H1 (cell line): ENCODE results near the gene CD69. TPM values are rescaled to one million over a fixed set of nuclear protein-coding genes. Genes with fewer than 3 reads are reported as not detected.

ENCODE experiments used
- CTCF ChIA-PET: fragments of 300-600 bp; sonication (Branson Sonifier 250); formaldehyde crosslinking; loops from one replicate; lab custom pipeline; 2021; ENCODE audit not compliant: partially characterized antibody; lab: Charles Lee
- POLR2A ChIA-PET: fragments of 300-600 bp; sonication (Branson Sonifier 250); formaldehyde crosslinking; loops from one replicate; lab custom pipeline; 2021; ENCODE audit warnings: inconsistent platforms; ENCODE audit not compliant: partially characterized antibody; lab: Charles Lee
- DNase-seq, 2 experiments: peaks; one replicate each; pipeline versions ENCODE4 v3.0.0 to v3.0.0-alpha.2; 2010 to 2022; ENCODE audit warnings: low spot score in 2 of 2, low read depth in 1 of 2, mixed read lengths in 1 of 2
- FAIRE-seq: peaks from 2 replicates; lab custom pipeline; 2011; peaks lifted over from hg19 to GRCh38; lab: Jason Lieb, UNC
- H2AFZ ChIP-seq: 2 replicates; pipeline ENCODE4 v1.8.1; 2012; ENCODE audit warnings: low read length, inconsistent platforms
- H2AK5ac ChIP-seq: 2 replicates; pipeline ENCODE4 v1.6.1; 2013; ENCODE audit warnings: low read depth, low read length
- H2BK120ac ChIP-seq: replicated peaks from 2 replicates; pipeline ENCODE3; 2013; ENCODE audit warnings: low read depth, low read length, inconsistent platforms
- H2BK12ac ChIP-seq: 2 replicates; pipeline ENCODE4 v1.6.1; 2013; ENCODE audit warnings: low read depth, low read length
- H2BK15ac ChIP-seq: 2 replicates; pipeline ENCODE4 v1.6.1; 2013; ENCODE audit warnings: low read length
- H2BK20ac ChIP-seq: 2 replicates; pipeline ENCODE4 v1.6.1; 2013; ENCODE audit warnings: low read length
- H2BK5ac ChIP-seq: 2 replicates; pipeline ENCODE4 v1.6.1; 2013; ENCODE audit warnings: low read depth, low read length
- H3K14ac ChIP-seq: 2 replicates; pipeline ENCODE4 v1.6.1; 2013; ENCODE audit warnings: inconsistent platforms; ENCODE audit not compliant: insufficient read length
- H3K18ac ChIP-seq: 2 replicates; pipeline ENCODE4 v1.6.1; 2013; ENCODE audit warnings: low read length; ENCODE audit errors: extremely low read depth
- H3K23ac ChIP-seq: 2 replicates; pipeline ENCODE4 v1.6.1; 2013; ENCODE audit warnings: inconsistent platforms; ENCODE audit not compliant: insufficient read length
- H3K23me2 ChIP-seq: 2 replicates; pipeline ENCODE4 v1.6.1; 2013; ENCODE audit warnings: low read depth, low read length
- H3K27ac ChIP-seq: 2 replicates; pipeline ENCODE4 v1.6.1; 2011; ENCODE audit warnings: low read depth, low read length, inconsistent platforms
- H3K27me3 ChIP-seq, 4 experiments: replicated peaks in 1 of 4; 1 replicate in 1 of 4; 2 replicates in 3 of 4; pipeline versions ENCODE4 v1.6.1 to v1.8.1; 2011 to 2013; ENCODE audit warnings: low read length in 3 of 4, mild to moderate bottlenecking in 3 of 4, inconsistent platforms in 2 of 4, mixed read lengths in 2 of 4, moderate library complexity in 1 of 4; ENCODE audit not compliant: control insufficient read depth in 3 of 4, insufficient read depth in 3 of 4; ENCODE audit errors: extremely low read depth in 1 of 4
- H3K36me3 ChIP-seq, 4 experiments: 2 replicates each; pipeline versions ENCODE4 v1.6.1 to v1.8.1; 2011 to 2013; ENCODE audit warnings: mild to moderate bottlenecking in 4 of 4, low read length in 3 of 4, moderate library complexity in 2 of 4, control low read depth in 1 of 4, inconsistent platforms in 1 of 4; ENCODE audit not compliant: insufficient read depth in 4 of 4, control insufficient read depth in 2 of 4
- H3K4ac ChIP-seq: replicated peaks from 2 replicates; pipeline ENCODE3; 2013; ENCODE audit warnings: low read length, low read depth, mixed read lengths, inconsistent platforms; ENCODE audit not compliant: insufficient read length
- H3K4me1 ChIP-seq, 4 experiments: replicated peaks in 1 of 4; 1 replicate in 1 of 4; 2 replicates in 3 of 4; pipeline versions ENCODE4 v1.6.1 to v1.8.1; 2011 to 2013; ENCODE audit warnings: low read length in 3 of 4, inconsistent platforms in 2 of 4, mixed read lengths in 1 of 4; ENCODE audit not compliant: insufficient read depth in 4 of 4, control insufficient read depth in 3 of 4
- H3K4me2 ChIP-seq, 2 experiments: 2 replicates each; pipeline versions ENCODE4 v1.6.1 to v1.8.1; 2011 to 2013; ENCODE audit warnings: low read depth in 2 of 2, low read length in 2 of 2, control low read depth in 1 of 2, inconsistent platforms in 1 of 2, mild to moderate bottlenecking in 1 of 2; ENCODE audit not compliant: insufficient read depth in 1 of 2
- H3K4me3 ChIP-seq, 4 experiments: fragments of 200-600, 300-600 bp in 1 of 4; sonication (generic), shearing (Covaris generic), sonication (Bioruptor Twin) in 1 of 4; 2 replicates each; pipeline versions ENCODE4 v1.5.1 to v1.8.1; 2011 to 2016; ENCODE audit warnings: low read length in 4 of 4, low read depth in 3 of 4, control low read depth in 2 of 4, inconsistent platforms in 2 of 4, mild to moderate bottlenecking in 2 of 4, mixed read lengths in 1 of 4, moderate library complexity in 1 of 4; ENCODE audit not compliant: insufficient read depth in 2 of 4; ENCODE audit errors: extremely low read depth in 1 of 4
- H3K56ac ChIP-seq: replicated peaks from 2 replicates; pipeline ENCODE3; 2013; ENCODE audit warnings: low read depth, mild to moderate bottlenecking, mixed read lengths, low read length, inconsistent platforms; ENCODE audit not compliant: insufficient read length
- H3K79me1 ChIP-seq: 2 replicates; pipeline ENCODE4 v1.6.1; 2013; ENCODE audit warnings: low read depth, low read length, control low read depth
- H3K79me2 ChIP-seq, 2 experiments: 2 replicates each; pipeline versions ENCODE4 v1.6.1 to v1.8.1; 2012 to 2013; ENCODE audit warnings: low read length in 2 of 2, mild to moderate bottlenecking in 2 of 2, inconsistent platforms in 1 of 2; ENCODE audit not compliant: insufficient read depth in 2 of 2, control insufficient read depth in 1 of 2
- H3K9ac ChIP-seq, 4 experiments: replicated peaks in 1 of 4; 1 replicate in 1 of 4; 2 replicates in 3 of 4; pipeline versions ENCODE4 v1.6.1 to v1.8.1; 2011 to 2013; ENCODE audit warnings: low read depth in 3 of 4, low read length in 3 of 4, control low read depth in 2 of 4, mild to moderate bottlenecking in 2 of 4, moderate library complexity in 2 of 4, inconsistent platforms in 1 of 4; ENCODE audit errors: extremely low read depth in 1 of 4
- H3K9me3 ChIP-seq, 2 experiments: 2 replicates each; pipeline versions ENCODE4 v1.6.1 to v1.8.1; 2012 to 2013; ENCODE audit warnings: mild to moderate bottlenecking in 2 of 2, moderate library complexity in 2 of 2, control low read depth in 1 of 2, inconsistent platforms in 1 of 2, low read depth in 1 of 2, low read length in 1 of 2, mixed read lengths in 1 of 2; ENCODE audit not compliant: insufficient read depth in 2 of 2
- H4K20me1 ChIP-seq, 2 experiments: replicated peaks in 1 of 2; 2 replicates each; pipeline versions ENCODE3 to v1.8.1; 2011 to 2013; ENCODE audit warnings: inconsistent platforms in 2 of 2, low read length in 2 of 2, mild to moderate bottlenecking in 1 of 2; ENCODE audit not compliant: insufficient read depth in 2 of 2, control insufficient read depth in 1 of 2
- H4K5ac ChIP-seq: 2 replicates; pipeline ENCODE4 v1.6.1; 2013; ENCODE audit warnings: low read length, low read depth, mixed read lengths, inconsistent platforms; ENCODE audit not compliant: insufficient read length
- H4K8ac ChIP-seq: 2 replicates; pipeline ENCODE4 v1.8.0; 2013; ENCODE audit warnings: mild to moderate bottlenecking, moderate library complexity, low read length, inconsistent platforms; ENCODE audit not compliant: insufficient read depth; ENCODE audit errors: extremely low read depth
- H4K91ac ChIP-seq: replicated peaks from 2 replicates; pipeline ENCODE3; 2013; ENCODE audit warnings: low read length, mixed read lengths, inconsistent platforms; ENCODE audit not compliant: insufficient read length
- BACH1 ChIP-seq: IDR thresholded peaks from 2 replicates; pipeline ENCODE4 v1.6.1; 2012; ENCODE audit warnings: low read length, improper control_type of control experiment
- BCL11A ChIP-seq, 2 experiments: IDR thresholded peaks; one replicate each; pipeline ENCODE4 v1.6.1; 2011; ENCODE audit warnings: low read depth in 2 of 2, low read length in 2 of 2, mild to moderate bottlenecking in 2 of 2
- CBX8 ChIP-seq: fragments of 300-800, 300-1000 bp; sonication (generic); IDR thresholded peaks from 2 replicates; pipeline ENCODE4 v1.7.1; 2016; ENCODE audit warnings: low read depth, low read length, borderline replicate concordance
- CREB1 ChIP-seq: IDR thresholded peaks from 2 replicates; pipeline ENCODE4 v1.6.1; 2012; ENCODE audit warnings: inconsistent platforms
- EZH2 ChIP-seq: fragments of 200-600 bp; sonication (generic); IDR thresholded peaks from 2 replicates; pipeline ENCODE4 v1.7.1; 2012; ENCODE audit warnings: low read depth, mild to moderate bottlenecking, moderate library complexity, low read length, inconsistent platforms; ENCODE audit not compliant: severe bottlenecking
- GABPA ChIP-seq: IDR thresholded peaks from 2 replicates; pipeline ENCODE4 v1.6.1; 2011; ENCODE audit warnings: mild to moderate bottlenecking, low read length, moderate library complexity, borderline replicate concordance; ENCODE audit not compliant: insufficient read depth
- MAFK ChIP-seq: IDR thresholded peaks from 2 replicates; pipeline ENCODE4 v1.6.1; 2012; ENCODE audit warnings: low read depth, mild to moderate bottlenecking, improper control_type of control experiment, low read length
- RFX5 ChIP-seq: IDR thresholded peaks from 2 replicates; pipeline ENCODE4 v1.6.1; 2011; ENCODE audit warnings: low read depth, low read length, improper control_type of control experiment, borderline replicate concordance
- RNF2 ChIP-seq: fragments of 200-900, 300-1000 bp; sonication (generic); IDR thresholded peaks from 2 replicates; pipeline ENCODE4 v1.7.1; 2016; ENCODE audit warnings: borderline replicate concordance, low read depth, mild to moderate bottlenecking, antibody characterized with exemption, low read length; ENCODE audit not compliant: poor library complexity, severe bottlenecking; ENCODE audit errors: missing control alignments
- SIRT6 ChIP-seq: IDR thresholded peaks from one replicate; pipeline ENCODE4 v1.7.1; 2012; ENCODE audit warnings: low read length, inconsistent platforms
- SP2 ChIP-seq: IDR thresholded peaks from 2 replicates; pipeline ENCODE4 v1.6.1; 2012; ENCODE audit warnings: mild to moderate bottlenecking, low read length, inconsistent platforms
- SRF ChIP-seq: IDR thresholded peaks from 2 replicates; pipeline ENCODE4 v1.6.1; 2011; ENCODE audit warnings: mild to moderate bottlenecking, low read depth, low read length, moderate library complexity
- YY1 ChIP-seq: IDR thresholded peaks from 2 replicates; pipeline ENCODE4 v1.6.1; 2011; ENCODE audit warnings: low read depth, mild to moderate bottlenecking, low read length
- WGBS, 2 experiments: shearing (Covaris generic) in 1 of 2; methylation state at CpG; one replicate each; pipeline versions ENCODE4 v1.1.6 to v1.1.7; 2013 to 2015; ENCODE audit warnings: low lambda C conversion rate in 2 of 2, mixed read lengths in 2 of 2, inconsistent platforms in 1 of 2, low coverage in 1 of 2, missing lambda C conversion rate in 1 of 2; ENCODE audit not compliant: insufficient replicate concordance in 2 of 2, insufficient coverage in 1 of 2, insufficient read length in 1 of 2; ENCODE audit errors: extremely low coverage in 1 of 2, missing lambda C conversion rate in 1 of 2; 5-methylcytosine and 5-hydroxymethylcytosine counted together
- polyA plus RNA-seq, 7 experiments: library from polyadenylated mRNA; depleted of rRNA in 3 of 7; stranded (reverse) in 5 of 7; unstranded in 2 of 7; fragments of >200 nt in 5 of 7; fragments of 200-250 nt in 2 of 7; gene quantifications; 1 replicate in 5 of 7; 2 replicates in 1 of 7; 4 replicates in 1 of 7; pipeline versions ENCODE4 v1.2.1 to v1.2.3, GENCODE V29; 2011 to 2013; ENCODE audit warnings: missing spikeins in 2 of 7, mixed read lengths in 2 of 7
- total RNA-seq: library from RNA; stranded (reverse); fragmentation: NEBNext Ultra II Directional; extraction: Animal tissue kit (Norgen Biotek cat#: 25700); gene quantifications from 2 replicates; pipeline ENCODE4 v1.2.1, GENCODE V29; 2021
- TF ChIP-seq, protein P1 (sequence below): IDR thresholded peaks from 2 replicates; pipeline ENCODE4 v1.6.1; 2011; ENCODE audit warnings: low read length, improper control_type of control experiment

The CD69 gene
- total and polyA plus RNA-seq, 2 of the 8 experiments (the other 6 are each of a cell fraction or from before 2014, with no cell fraction given), result not detected

- Histone ChIP-seq H3K4ac (no peak overlapping the region), H3K9me3 (no peaks in the 10 kb centered on the region), H2BK12ac (no peak overlapping the region), H3K79me2 (no peaks in the 10 kb centered on the region), H4K5ac (no peak overlapping the region), H3K27ac (no peak overlapping the region), H2BK15ac (no peak overlapping the region), H2BK5ac (no peak overlapping the region), H3K14ac (no peak overlapping the region), H3K4me2 (no peak overlapping the region), H2AFZ (no peak overlapping the region), H2AK5ac (no peak overlapping the region), H3K4me3 (no peak overlapping the region), H4K8ac (no peak overlapping the region), H3K56ac (no peak overlapping the region), H3K23ac (no peak overlapping the region), H3K27me3 (no peaks in the 10 kb centered on the region), H4K20me1 (no peaks in the 10 kb centered on the region), H3K79me1 (no peaks in the 10 kb centered on the region), H3K18ac (no peak overlapping the region), H3K4me1 (no peaks in the 10 kb centered on the region), H3K23me2 (no peaks in the 10 kb centered on the region), H2BK120ac (no peak overlapping the region), H3K36me3 (no peaks in the 10 kb centered on the region), H2BK20ac (no peak overlapping the region), H3K9ac (no peak overlapping the region), H4K91ac (no peak overlapping the region)
- ChIA-PET CTCF (interaction anchor here (0.6 to 3.2 kb wide), 8 partner anchors 8 to 57 kb away, joined by 4 to 24 read pairs (median 9); partner anchors contain the start of gene CLECL1), POLR2A (no interaction called here)
- 90% methylated on average over 4 of the region's 4 CpGs; no CpG with 5 or more reads in 1 of the 2 experiments for WGBS, 2 experiments
- FAIRE-seq, result no peak
- DNase-seq, result no peak
- TF ChIP-seq BACH1 (no peak), YY1 (no peak), SRF (no peak), RFX5 (no peak), RNF2 (no peak), GABPA (no peak), BCL11A (IDR thresholded peaks at IDR 0.05; ENCODE audit: low read depth in 2 of 2, low read length in 2 of 2) (no peak), SP2 (no peak), MAFK (no peak), EZH2 (no peak), CREB1 (no peak), CBX8 (no peak), SIRT6 (no peak)
- TF ChIP-seq, protein P1, sequence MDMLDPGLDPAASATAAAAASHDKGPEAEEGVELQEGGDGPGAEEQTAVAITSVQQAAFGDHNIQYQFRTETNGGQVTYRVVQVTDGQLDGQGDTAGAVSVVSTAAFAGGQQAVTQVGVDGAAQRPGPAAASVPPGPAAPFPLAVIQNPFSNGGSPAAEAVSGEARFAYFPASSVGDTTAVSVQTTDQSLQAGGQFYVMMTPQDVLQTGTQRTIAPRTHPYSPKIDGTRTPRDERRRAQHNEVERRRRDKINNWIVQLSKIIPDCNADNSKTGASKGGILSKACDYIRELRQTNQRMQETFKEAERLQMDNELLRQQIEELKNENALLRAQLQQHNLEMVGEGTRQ, result no peak
Measured at GRCh38 chr12:9741726-9742125, 19.0 kb downstream of the CD69 start.
